Esophagus (tissue), 2 donors: Measurements from ENCODE around the gene GLTP. TPM values are rescaled to one million over a fixed set of nuclear protein-coding genes. Genes with fewer than 3 reads are reported as not detected.
A peak's percentile ranks its signal among the peaks of the same experiment; 100 is the strongest.

Experiments used
- H3K27ac ChIP-seq, 2 donors: one replicate each; pipeline ENCODE4 v1.5.1; 2013; ENCODE audit warnings: low read depth in 2 of 2, mild to moderate bottlenecking in 2 of 2, inconsistent platforms in 1 of 2, low read length in 1 of 2, moderate library complexity in 1 of 2
- H3K27me3 ChIP-seq, 2 donors: one replicate each; pipeline ENCODE4 v1.6.1; 2013; ENCODE audit warnings: low read length in 2 of 2, control low read depth in 1 of 2, mild to moderate bottlenecking in 1 of 2; ENCODE audit not compliant: insufficient read depth in 2 of 2, control insufficient read depth in 1 of 2
- H3K36me3 ChIP-seq, 2 donors: one replicate each; pipeline ENCODE4 v1.6.1; 2013; ENCODE audit warnings: low read length in 1 of 2; ENCODE audit not compliant: control insufficient read depth in 2 of 2, insufficient read depth in 2 of 2
- H3K4me1 ChIP-seq, 2 donors: one replicate each; pipeline ENCODE4 v1.6.1; 2013; ENCODE audit warnings: low read length in 1 of 2; ENCODE audit not compliant: control insufficient read depth in 2 of 2, insufficient read depth in 2 of 2
- H3K4me3 ChIP-seq, 2 donors: one replicate each; pipeline ENCODE4 v1.5.1; 2013; ENCODE audit warnings: low read length in 2 of 2, mild to moderate bottlenecking in 2 of 2, low read depth in 1 of 2, moderate library complexity in 1 of 2
- H3K9me3 ChIP-seq, 2 donors: one replicate each; pipeline ENCODE4 v1.6.1; 2013; ENCODE audit warnings: mild to moderate bottlenecking in 2 of 2, low read depth in 1 of 2, low read length in 1 of 2, moderate library complexity in 1 of 2; ENCODE audit not compliant: control insufficient read depth in 2 of 2, insufficient read depth in 1 of 2
- WGBS, 2 donors: extraction: QIAGEN DNeasy Blood & Tissue Kit; methylation state at CpG; one replicate each; pipeline ENCODE4 v1.1.7; 2013; 5-methylcytosine and 5-hydroxymethylcytosine counted together
- polyA plus RNA-seq, 2 donors: library from polyadenylated mRNA; stranded (reverse); fragments of 200-250 nt; gene quantifications; one replicate each; pipeline ENCODE4 v1.2.3, GENCODE V29; 2013
- donor health status: healthy with polysubstance abuse.
- donor health status: Bipolar disorder and iron deficiency.

The GLTP gene
- polyA plus RNA-seq, 2 donors, result 270 to 383 TPM

DNA sequence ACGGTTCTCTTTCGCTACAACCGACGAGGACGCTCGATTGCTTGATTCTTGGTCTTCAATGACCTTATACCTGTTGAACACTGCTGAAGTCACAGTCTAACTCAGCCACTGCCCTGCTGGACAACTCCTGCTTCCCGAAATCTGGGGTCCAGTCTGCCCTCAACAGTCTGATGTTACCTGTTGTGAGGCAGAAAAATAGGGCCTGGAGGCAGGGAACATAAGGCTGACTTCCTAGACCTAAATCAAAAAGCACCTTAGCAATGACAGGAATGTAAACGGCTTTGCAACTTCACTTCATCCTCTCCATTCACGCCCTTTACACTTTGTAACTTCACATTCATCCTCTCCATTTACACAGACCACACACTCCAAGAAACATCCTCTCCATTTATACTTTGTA, 597 bp upstream of the GLTP start:
- 12% methylated on average over 9 of the region's 9 CpGs for WGBS, 2 donors
- peak overlapping the region; percentile 88 to 96 for H3K27ac ChIP-seq

GRCh38 chr12:109879351-109880042, 844 bp downstream of the GLTP start:
- H3K9me3 ChIP-seq, result no peaks in the 10 kb centered on the region
- peaks cover 0 to 14% of the 10 kb centered on the region in 2 donors for H3K4me1 ChIP-seq
- H3K27me3 ChIP-seq, result no peaks in the 10 kb centered on the region
- H3K27ac ChIP-seq, result peak overlapping the region; percentile 90 to 95
- peak overlapping the region; percentile 89 to 96 for H3K4me3 ChIP-seq
- 5 to 7% methylated on average over 13 of the region's 13 CpGs for WGBS, 2 donors
- no peaks in the 10 kb centered on the region for H3K36me3 ChIP-seq

More for the DNA sequence above, 597 bp upstream of the GLTP start:
- H3K27me3 ChIP-seq, result no peaks in the 10 kb centered on the region
- H3K4me1 ChIP-seq, result peaks cover 0 to 12% of the 10 kb centered on the region in 2 donors
- H3K36me3 ChIP-seq, result no peaks in the 10 kb centered on the region
- no peaks in the 10 kb centered on the region for H3K9me3 ChIP-seq
- H3K4me3 ChIP-seq, result peak overlapping the region; percentile 45 to 96

GRCh38 chr12:109878749-109879148, 1.6 kb downstream of the GLTP start:
- peak overlapping the region; percentile 89 to 96 for H3K4me3 ChIP-seq
- peaks cover 0 to 2% of the 10 kb centered on the region in 2 donors for H3K36me3 ChIP-seq
- WGBS, 2 donors, result 34 to 45% methylated on average over 7 of the region's 7 CpGs
- peaks cover 2 to 17% of the 10 kb centered on the region in 2 donors for H3K4me1 ChIP-seq
- peak overlapping the region; percentile 90 to 95 for H3K27ac ChIP-seq
- H3K27me3 ChIP-seq, result no peaks in the 10 kb centered on the region
- no peaks in the 10 kb centered on the region for H3K9me3 ChIP-seq

- no peaks in the 10 kb centered on the region for H3K9me3 ChIP-seq
- peaks cover 0 to 2% of the 10 kb centered on the region in 2 donors for H3K36me3 ChIP-seq
- H3K27ac ChIP-seq, result peak overlapping the region; percentile 90 to 95
- H3K4me1 ChIP-seq, result peaks cover 2 to 17% of the 10 kb centered on the region in 2 donors
- 52 to 69% methylated on average over 3 of the region's 3 CpGs for WGBS, 2 donors
- peak overlapping the region; percentile 89 to 96 for H3K4me3 ChIP-seq
- H3K27me3 ChIP-seq, result no peaks in the 10 kb centered on the region
These were observed 2.1 kb downstream of the GLTP start for GRCh38 chr12:109878247-109878625.

DNA sequence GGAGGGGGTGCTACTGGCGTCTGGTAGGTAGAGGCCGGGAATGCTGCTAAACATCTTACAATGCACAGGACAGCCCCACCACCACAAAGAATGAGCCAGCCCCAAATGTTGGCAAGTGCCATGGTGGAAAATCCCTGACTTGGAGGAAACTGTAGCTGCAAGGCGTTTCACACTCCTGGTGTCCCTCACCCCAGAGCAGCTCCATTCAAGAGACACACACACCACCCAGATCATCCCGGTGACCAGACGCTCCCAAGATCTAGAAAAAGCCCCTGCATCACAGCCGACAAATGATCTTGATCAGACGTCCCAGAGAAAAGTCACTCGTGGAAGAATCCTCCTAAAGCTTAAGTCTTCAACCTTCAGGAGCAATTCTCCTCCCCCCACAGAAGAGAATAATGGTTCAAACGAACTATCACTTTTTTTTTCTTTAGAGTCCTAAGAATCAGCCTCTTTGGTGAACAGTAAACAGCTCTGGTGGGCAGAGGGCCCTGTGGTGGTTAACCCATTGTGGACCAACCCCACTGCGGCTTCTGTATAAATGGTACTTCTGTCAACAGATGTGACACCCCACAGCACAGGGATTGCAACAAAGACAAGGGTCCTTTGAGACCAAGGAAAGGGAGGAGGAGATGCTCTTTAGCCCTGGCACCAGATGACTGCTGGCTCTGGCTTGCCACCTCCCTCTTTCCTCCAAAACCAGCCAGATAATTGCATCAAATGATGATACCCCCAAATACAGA, 2.7 kb downstream of the GLTP start:
- Histone ChIP-seq H3K27me3 (no peaks in the 10 kb centered on the region), H3K4me1 (peaks cover 2 to 17% of the 10 kb centered on the region in 2 donors), H3K27ac (peak overlapping the region; percentile 90 to 95), H3K9me3 (no peaks in the 10 kb centered on the region), H3K36me3 (peaks cover under 1 to 2% of the 10 kb centered on the region in 2 donors), H3K4me3 (peak overlapping the region; percentile 89 to 96)
- WGBS, 2 donors, result 43 to 59% methylated on average over 10 of the region's 10 CpGs

- peak overlapping the region; percentile 83 to 89 for H3K27ac ChIP-seq
- no peaks in the 10 kb centered on the region for H3K9me3 ChIP-seq
- H3K27me3 ChIP-seq, result no peaks in the 10 kb centered on the region
- H3K36me3 ChIP-seq, result peaks cover 7 to 10% of the 10 kb centered on the region in 2 donors
- no peak overlapping the region for H3K4me3 ChIP-seq
- H3K4me1 ChIP-seq, result peaks cover 2 to 25% of the 10 kb centered on the region in 2 donors
These were observed 3.9 kb downstream of the GLTP start for GRCh38 chr12:109876406-109876805.

- Histone ChIP-seq H3K27ac (peak overlapping the region; percentile 83 to 89), H3K36me3 (peaks cover 7 to 10% of the 10 kb centered on the region in 2 donors), H3K27me3 (no peaks in the 10 kb centered on the region), H3K9me3 (no peaks in the 10 kb centered on the region), H3K4me1 (peaks cover 2 to 22% of the 10 kb centered on the region in 2 donors), H3K4me3 (no peak overlapping the region)
- WGBS, 2 donors, result 56 to 59% methylated on average over 6 of the region's 6 CpGs
These were observed 4.7 kb downstream of the GLTP start for GRCh38 chr12:109875572-109876131.

DNA sequence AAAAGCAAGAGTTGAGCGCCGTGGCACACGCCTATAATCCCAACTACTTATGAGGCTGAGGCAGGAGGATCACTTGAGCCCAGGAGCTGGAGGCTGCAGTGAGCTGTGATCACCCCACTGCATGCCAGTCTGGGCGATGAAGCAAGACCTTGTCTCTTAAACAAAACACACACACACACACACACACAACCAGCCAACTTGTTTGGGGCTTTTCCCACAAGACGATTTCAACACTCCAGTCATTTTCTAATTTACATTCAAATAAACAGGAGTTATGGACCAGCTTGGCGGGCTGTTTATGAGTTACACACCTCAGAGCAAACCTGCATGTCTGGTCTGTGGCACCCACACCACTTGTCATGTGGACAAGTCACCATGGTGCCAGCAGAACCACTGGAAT, 6.7 kb downstream of the GLTP start:
- H3K36me3 ChIP-seq, result peaks cover 7 to 10% of the 10 kb centered on the region in 2 donors
- no peaks in the 10 kb centered on the region for H3K27me3 ChIP-seq
- no peak overlapping the region for H3K4me3 ChIP-seq
- H3K9me3 ChIP-seq, result no peaks in the 10 kb centered on the region
- H3K4me1 ChIP-seq, result peaks cover 2 to 22% of the 10 kb centered on the region in 2 donors
- WGBS, 2 donors, result 75 to 77% methylated on average over 6 of the region's 6 CpGs
- peak overlapping the region; percentile 66 to 90 for H3K27ac ChIP-seq

GRCh38 chr12:109871668-109872314, 8.6 kb downstream of the GLTP start:
- peak overlapping the region; percentile 63 to 87 for H3K27ac ChIP-seq
- WGBS, 2 donors, result 61 to 62% methylated on average over 7 of the region's 7 CpGs
- no peaks in the 10 kb centered on the region for H3K9me3 ChIP-seq
- H3K27me3 ChIP-seq, result no peaks in the 10 kb centered on the region
- H3K4me1 ChIP-seq, result peaks cover 2 to 17% of the 10 kb centered on the region in 2 donors
- peaks cover 7 to 10% of the 10 kb centered on the region in 2 donors for H3K36me3 ChIP-seq
- no peak overlapping the region for H3K4me3 ChIP-seq
